K562 (cell line): ENCODE measurements around the gene SRSF6.
"Not testable (repeated sequence)": the region's sequence is repeated elsewhere in the genome, so short reads cannot be mapped to it uniquely, and the experiment has no call there.

Source experiments
- KDM5B ChIP-seq: fragments of 200-600 bp; sonication (generic); IDR thresholded peaks from 2 replicates; pipeline ENCODE4 v1.6.1; 2012; ENCODE audit warnings: low read depth, mild to moderate bottlenecking, moderate library complexity, low read length, control low read depth, inconsistent platforms; ENCODE audit not compliant: insufficient replicate concordance
- NFATC3 ChIP-seq: fragments of 450-650 bp; IDR thresholded peaks from 2 replicates; pipeline ENCODE4 v1.6.1; 2017; ENCODE audit warnings: mild to moderate bottlenecking
- NR2C1 ChIP-seq, 2 experiments: fragments of 450-650 bp; IDR thresholded peaks; 2 replicates each; pipeline ENCODE4 v1.6.1; 2017; ENCODE audit warnings: mild to moderate bottlenecking in 2 of 2, antibody characterized with exemption in 1 of 2, inconsistent platforms in 1 of 2, missing compliant biosample characterization in 1 of 2, missing genetic modification characterization in 1 of 2
- PCBP1 ChIP-seq: fragments of 200-400 bp; formaldehyde crosslinking; IDR thresholded peaks from 2 replicates; pipeline ENCODE4 v1.6.1; 2018; ENCODE audit warnings: mild to moderate bottlenecking, low read depth, low read length; ENCODE audit not compliant: poor library complexity, severe bottlenecking
- RAD21 ChIP-seq, 2 experiments: fragments of 250-450 bp in 1 of 2; fragments of 450-650 bp in 1 of 2; sonication (Bioruptor Pico) in 1 of 2; formaldehyde crosslinking in 1 of 2; IDR thresholded peaks in 1 of 2; conservative IDR thresholded peaks in 1 of 2; 2 replicates each; pipeline versions ENCODE4 v1.4.0 to v1.8.0; 2020 to 2022; ENCODE audit warnings: mild to moderate bottlenecking in 2 of 2, moderate library complexity in 1 of 2
- REST ChIP-seq, 2 experiments: fragments of 450-650 bp; formaldehyde crosslinking in 1 of 2; IDR thresholded peaks; 2 replicates each; pipeline versions ENCODE4 v1.4.0 to v1.6.1; 2014 to 2020; ENCODE audit warnings: mild to moderate bottlenecking in 2 of 2, borderline replicate concordance in 1 of 2, low read depth in 1 of 2
- TCF7 ChIP-seq: sonication (generic); IDR thresholded peaks from 2 replicates; pipeline ENCODE4 v1.6.1; 2016; ENCODE audit warnings: antibody characterized with exemption, borderline replicate concordance
- USF2 ChIP-seq: sonication (generic); formaldehyde crosslinking; IDR thresholded peaks from 2 replicates; pipeline ENCODE4 v1.5.0; 2020; ENCODE audit warnings: missing genetic modification reagents
- ZNF175 ChIP-seq: fragments of 200-800 bp; sonication (Bioruptor generic); IDR thresholded peaks from 2 replicates; pipeline ENCODE4 v1.6.1; 2016; ENCODE audit warnings: low read depth, mild to moderate bottlenecking, missing genetic modification characterization, missing compliant biosample characterization
- ZNF232 ChIP-seq: sonication (generic); formaldehyde crosslinking; IDR thresholded peaks from 2 replicates; pipeline ENCODE4 v1.8.0; 2022; ENCODE audit warnings: mild to moderate bottlenecking, missing genetic modification reagents
- TF ChIP-seq, protein P1 (sequence below): IDR thresholded peaks from 2 replicates; pipeline ENCODE4 v1.6.1; 2016; ENCODE audit warnings: missing genetic modification characterization, missing compliant biosample characterization
- TF ChIP-seq, protein P2 (sequence below), 3 experiments: IDR thresholded peaks in 2 of 3; conservative IDR thresholded peaks in 1 of 3; 2 replicates each; pipeline ENCODE4 v1.5.1; 2011 to 2012; ENCODE audit warnings: low read length in 3 of 3, mild to moderate bottlenecking in 3 of 3, control low read depth in 2 of 3, improper control_type of control experiment in 1 of 3, inconsistent platforms in 1 of 3, low read depth in 1 of 3, mixed read lengths in 1 of 3, moderate library complexity in 1 of 3; ENCODE audit not compliant: insufficient read depth in 2 of 3
- TF ChIP-seq, protein P3 (sequence below): fragments of 250-450 bp; sonication (Bioruptor Pico); IDR thresholded peaks from 2 replicates; pipeline ENCODE4 v1.5.0; 2022; ENCODE audit warnings: mild to moderate bottlenecking

DNA sequence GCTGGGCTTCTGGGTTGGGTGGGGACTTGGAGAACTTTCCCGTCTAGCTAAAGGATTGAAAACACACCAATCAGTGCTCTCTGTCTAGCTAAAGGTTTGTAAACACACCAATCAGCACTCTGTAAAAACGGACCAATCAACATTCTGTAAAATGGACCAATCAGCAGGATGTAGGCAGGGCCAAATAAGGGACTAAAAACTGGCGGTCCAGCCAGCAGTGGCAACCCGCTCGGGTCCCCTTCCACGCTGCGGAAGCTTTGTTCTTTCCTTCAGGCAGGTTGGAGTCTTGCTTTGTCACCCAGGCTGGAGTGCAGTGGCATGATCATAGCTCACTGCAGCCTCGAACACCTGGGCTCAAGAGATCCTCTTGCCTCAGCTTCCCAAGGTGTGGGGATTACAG, 1.4 kb upstream of the SRSF6 start:
- TF ChIP-seq, protein P1, sequence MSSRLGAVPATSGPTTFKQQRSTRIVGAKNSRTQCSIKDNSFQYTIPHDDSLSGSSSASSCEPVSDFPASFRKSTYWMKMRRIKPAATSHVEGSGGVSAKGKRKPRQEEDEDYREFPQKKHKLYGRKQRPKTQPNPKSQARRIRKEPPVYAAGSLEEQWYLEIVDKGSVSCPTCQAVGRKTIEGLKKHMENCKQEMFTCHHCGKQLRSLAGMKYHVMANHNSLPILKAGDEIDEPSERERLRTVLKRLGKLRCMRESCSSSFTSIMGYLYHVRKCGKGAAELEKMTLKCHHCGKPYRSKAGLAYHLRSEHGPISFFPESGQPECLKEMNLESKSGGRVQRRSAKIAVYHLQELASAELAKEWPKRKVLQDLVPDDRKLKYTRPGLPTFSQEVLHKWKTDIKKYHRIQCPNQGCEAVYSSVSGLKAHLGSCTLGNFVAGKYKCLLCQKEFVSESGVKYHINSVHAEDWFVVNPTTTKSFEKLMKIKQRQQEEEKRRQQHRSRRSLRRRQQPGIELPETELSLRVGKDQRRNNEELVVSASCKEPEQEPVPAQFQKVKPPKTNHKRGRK (tag), result not testable (repeated sequence)
- not testable (repeated sequence) for TF ChIP-seq ZNF175 (CRISPR knock-in tag); ZNF232 (CRISPR knock-in tag); TCF7; USF2 (CRISPR knock-in tag); KDM5B; NFATC3; RAD21 (CRISPR knock-in tag; conservative IDR thresholded peaks at IDR 0.05 in 1 of 2, IDR thresholded peaks at IDR 0.05 in 1 of 2); NR2C1 (IDR thresholded peaks at IDR 0.05); NR2C1 (tag; IDR thresholded peaks at IDR 0.05); PCBP1; REST (IDR thresholded peaks at IDR 0.05; ENCODE audit: borderline replicate concordance); REST (CRISPR knock-in tag; IDR thresholded peaks at IDR 0.05; ENCODE audit: low read depth)
- TF ChIP-seq, protein P2, sequence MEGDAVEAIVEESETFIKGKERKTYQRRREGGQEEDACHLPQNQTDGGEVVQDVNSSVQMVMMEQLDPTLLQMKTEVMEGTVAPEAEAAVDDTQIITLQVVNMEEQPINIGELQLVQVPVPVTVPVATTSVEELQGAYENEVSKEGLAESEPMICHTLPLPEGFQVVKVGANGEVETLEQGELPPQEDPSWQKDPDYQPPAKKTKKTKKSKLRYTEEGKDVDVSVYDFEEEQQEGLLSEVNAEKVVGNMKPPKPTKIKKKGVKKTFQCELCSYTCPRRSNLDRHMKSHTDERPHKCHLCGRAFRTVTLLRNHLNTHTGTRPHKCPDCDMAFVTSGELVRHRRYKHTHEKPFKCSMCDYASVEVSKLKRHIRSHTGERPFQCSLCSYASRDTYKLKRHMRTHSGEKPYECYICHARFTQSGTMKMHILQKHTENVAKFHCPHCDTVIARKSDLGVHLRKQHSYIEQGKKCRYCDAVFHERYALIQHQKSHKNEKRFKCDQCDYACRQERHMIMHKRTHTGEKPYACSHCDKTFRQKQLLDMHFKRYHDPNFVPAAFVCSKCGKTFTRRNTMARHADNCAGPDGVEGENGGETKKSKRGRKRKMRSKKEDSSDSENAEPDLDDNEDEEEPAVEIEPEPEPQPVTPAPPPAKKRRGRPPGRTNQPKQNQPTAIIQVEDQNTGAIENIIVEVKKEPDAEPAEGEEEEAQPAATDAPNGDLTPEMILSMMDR (IDR thresholded peaks at IDR 0.05 in 2 of 3, conservative IDR thresholded peaks at IDR 0.05 in 1 of 3; ENCODE audit: insufficient read depth in 2 of 3, low read depth in 1 of 3, low read length in 3 of 3), result not testable (repeated sequence)
- TF ChIP-seq, protein P3, sequence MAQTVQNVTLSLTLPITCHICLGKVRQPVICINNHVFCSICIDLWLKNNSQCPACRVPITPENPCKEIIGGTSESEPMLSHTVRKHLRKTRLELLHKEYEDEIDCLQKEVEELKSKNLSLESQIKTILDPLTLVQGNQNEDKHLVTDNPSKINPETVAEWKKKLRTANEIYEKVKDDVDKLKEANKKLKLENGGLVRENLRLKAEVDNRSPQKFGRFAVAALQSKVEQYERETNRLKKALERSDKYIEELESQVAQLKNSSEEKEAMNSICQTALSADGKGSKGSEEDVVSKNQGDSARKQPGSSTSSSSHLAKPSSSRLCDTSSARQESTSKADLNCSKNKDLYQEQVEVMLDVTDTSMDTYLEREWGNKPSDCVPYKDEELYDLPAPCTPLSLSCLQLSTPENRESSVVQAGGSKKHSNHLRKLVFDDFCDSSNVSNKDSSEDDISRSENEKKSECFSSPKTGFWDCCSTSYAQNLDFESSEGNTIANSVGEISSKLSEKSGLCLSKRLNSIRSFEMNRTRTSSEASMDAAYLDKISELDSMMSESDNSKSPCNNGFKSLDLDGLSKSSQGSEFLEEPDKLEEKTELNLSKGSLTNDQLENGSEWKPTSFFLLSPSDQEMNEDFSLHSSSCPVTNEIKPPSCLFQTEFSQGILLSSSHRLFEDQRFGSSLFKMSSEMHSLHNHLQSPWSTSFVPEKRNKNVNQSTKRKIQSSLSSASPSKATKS (CRISPR knock-in tag), result not testable (repeated sequence)
